HepG2 (cell line): Measurements from ENCODE around the gene PLEKHA6. TPM values are rescaled to one million over a fixed set of nuclear protein-coding genes. Genes with fewer than 3 reads are reported as not detected.

Experiments
- ATAC-seq: fragments of 200-7000 bp; cut with Tn5 transposase; 3 replicates; pipeline ENCODE4 v1.9.1; 2020; ENCODE audit warnings: mild to moderate bottlenecking, moderate library complexity
- BruUV-seq: library from RNA; stranded (reverse); fragments of 400-500 nt; replicated peaks from 2 replicates; lab custom pipeline; 2021; lab: Mats Ljungman, UMichigan
- CTCF ChIA-PET: fragments of 300-600 bp; formaldehyde crosslinking; extraction: SDS; loops from one replicate; lab custom pipeline; 2021; ENCODE audit warnings: low total read pairs, inconsistent platforms, low intra/inter-chr PET ratio; lab: Yijun Ruan, JAX
- POLR2A ChIA-PET: fragments of 350-600 bp; sonication (Branson Sonifier 250); formaldehyde crosslinking; loops from one replicate; lab custom pipeline; 2020; ENCODE audit warnings: antibody characterized with exemption, inconsistent platforms; lab: Yijun Ruan, JAX
- DNase-seq: peaks from one replicate; pipeline ENCODE4 v3.0.0-alpha.2; 2015; ENCODE audit warnings: low spot score
- FAIRE-seq: peaks from 3 replicates; lab custom pipeline; 2011; peaks lifted over from hg19 to GRCh38; lab: Jason Lieb, UNC
- H2AFZ ChIP-seq: one replicate; pipeline ENCODE4 v1.6.1; 2011; ENCODE audit warnings: low read length, inconsistent platforms
- H3K27ac ChIP-seq: fragments of 300-600 bp; 3 replicates; pipeline ENCODE4 v1.8.0; 2011; ENCODE audit warnings: mixed run types, mild to moderate bottlenecking, mixed read lengths, low read length, inconsistent platforms; ENCODE audit not compliant: insufficient read depth; ENCODE audit errors: extremely low read length
- H3K27me3 ChIP-seq, 2 experiments: fragments of 200-600 bp in 1 of 2; 2 replicates in 1 of 2; 3 replicates in 1 of 2; pipeline versions ENCODE4 v1.6.0 to v1.8.0; 2011; ENCODE audit warnings: low read length in 2 of 2, mild to moderate bottlenecking in 2 of 2, moderate library complexity in 2 of 2, inconsistent platforms in 1 of 2; ENCODE audit not compliant: insufficient read depth in 2 of 2, control insufficient read depth in 1 of 2
- H3K36me3 ChIP-seq, 2 experiments: fragments of 200-600 bp in 1 of 2; replicated peaks in 1 of 2; 2 replicates in 1 of 2; 3 replicates in 1 of 2; pipeline versions ENCODE4 v1.5.1 to v1.8.0; 2011; ENCODE audit warnings: low read length in 2 of 2, inconsistent platforms in 1 of 2; ENCODE audit not compliant: insufficient read depth in 2 of 2, control insufficient read depth in 1 of 2
- H3K4me1 ChIP-seq: 2 replicates; pipeline ENCODE4 v1.5.1; 2012; ENCODE audit warnings: low read length, inconsistent platforms; ENCODE audit not compliant: insufficient read depth
- H3K4me2 ChIP-seq: 2 replicates; pipeline ENCODE4 v1.6.0; 2011; ENCODE audit warnings: low read depth, low read length, inconsistent platforms
- H3K4me3 ChIP-seq, 3 experiments: fragments of 200-600 bp in 1 of 3; sonication (generic), shearing (Covaris generic) in 1 of 3; replicated peaks in 1 of 3; 2 replicates each; pipeline ENCODE4 v1.5.1; 2011 to 2016; ENCODE audit warnings: low read length in 3 of 3, inconsistent platforms in 2 of 3, low read depth in 2 of 3, mild to moderate bottlenecking in 2 of 3, control low read depth in 1 of 3, mixed read lengths in 1 of 3; ENCODE audit not compliant: insufficient read depth in 1 of 3
- H3K79me2 ChIP-seq: one replicate; pipeline ENCODE4 v1.6.1; 2011; ENCODE audit warnings: low read length, inconsistent platforms; ENCODE audit not compliant: insufficient read depth
- H3K9ac ChIP-seq: 2 replicates; pipeline ENCODE4 v1.6.0; 2011; ENCODE audit warnings: mild to moderate bottlenecking, low read depth, low read length, inconsistent platforms; ENCODE audit not compliant: insufficient read depth
- H3K9me3 ChIP-seq: 2 replicates; pipeline ENCODE4 v1.5.1; 2012; ENCODE audit warnings: mild to moderate bottlenecking, low read length
- H4K20me1 ChIP-seq: 2 replicates; pipeline ENCODE4 v1.6.0; 2011; ENCODE audit warnings: inconsistent platforms, mild to moderate bottlenecking, low read length, moderate library complexity; ENCODE audit not compliant: insufficient read depth
- BCLAF1 ChIP-seq: fragments of 450-650 bp; IDR thresholded peaks from 2 replicates; pipeline ENCODE4 v1.6.1; 2017; ENCODE audit warnings: mild to moderate bottlenecking
- DMAP1 ChIP-seq: IDR thresholded peaks from 2 replicates; pipeline ENCODE4 v1.6.1; 2016
- KDM5B ChIP-seq: sonication (generic); formaldehyde crosslinking; IDR thresholded peaks from 2 replicates; pipeline ENCODE4 v1.4.0; 2020; ENCODE audit warnings: missing genetic modification reagents, mild to moderate bottlenecking, borderline replicate concordance
- ZNF614 ChIP-seq: IDR thresholded peaks from 2 replicates; pipeline ENCODE4 v1.6.1; 2018; ENCODE audit warnings: missing biosample characterization, missing genetic modification reagents, inconsistent platforms, borderline replicate concordance
- ZNF724P ChIP-seq: sonication (generic); formaldehyde crosslinking; IDR thresholded peaks from 2 replicates; pipeline ENCODE4 v1.8.0; 2022; ENCODE audit warnings: missing genetic modification reagents, borderline replicate concordance
- WGBS: methylation state at CpG from one replicate; pipeline ENCODE4 v1.1.6; 2017; ENCODE audit warnings: low lambda C conversion rate; 5-methylcytosine and 5-hydroxymethylcytosine counted together
- in situ Hi-C: cut with HindIII; loops from 2 replicates; pipeline ENCODE4 v1.10.0; 2017; ENCODE audit warnings: low pct_unique_long_range_greater_than_20kb; ENCODE audit not compliant: extremely low pct_ligation_motif_present
- intact Hi-C: fragments of 100-400 bp; cut with micrococcal nuclease; formaldehyde crosslinking; loops from one replicate; pipeline ENCODE4 v1.10.0; 2022; ENCODE audit not compliant: unreplicated experiment
- polyA plus RNA-seq, 8 experiments: library from polyadenylated mRNA; depleted of rRNA in 3 of 8; stranded (reverse) in 7 of 8; unstranded in 1 of 8; fragments of >200 nt; fragmentation: Illumina TruSeq in 4 of 8; extraction: Trizol in 4 of 8; gene quantifications; 2 replicates each; pipeline versions ENCODE4 v1.2.1 to v1.2.3, GENCODE V29; 2011 to 2016; ENCODE audit warnings: low read depth in 4 of 8, missing spikeins in 1 of 8, mixed read lengths in 1 of 8; ENCODE audit not compliant: insufficient read depth in 1 of 8
- total RNA-seq, 5 experiments: library from RNA; depleted of rRNA; stranded (reverse); fragments of >200 nt; fragmentation: Illumina TruSeq; extraction: Trizol; gene quantifications; 2 replicates each; pipeline ENCODE4 v1.2.3, GENCODE V29; 2016; ENCODE audit warnings: low read depth in 1 of 5
- TF ChIP-seq, protein P1 (sequence below): IDR thresholded peaks from 2 replicates; pipeline ENCODE4 v1.6.1; 2016; ENCODE audit warnings: low read depth, missing genetic modification reagents, missing compliant biosample characterization
- TF ChIP-seq, protein P2 (sequence below): sonication (generic); formaldehyde crosslinking; IDR thresholded peaks from 2 replicates; pipeline ENCODE4 v1.8.1; 2022; ENCODE audit warnings: low read depth, mild to moderate bottlenecking, missing genetic modification reagents
- TF ChIP-seq, protein P3 (sequence below): sonication (generic); formaldehyde crosslinking; IDR thresholded peaks from 2 replicates; pipeline ENCODE4 v1.4.0; 2020; ENCODE audit warnings: missing genetic modification reagents

The PLEKHA6 gene
- total and polyA plus RNA-seq, 2 of the 13 experiments (the other 11 are each of a cell fraction or from before 2014, with no cell fraction given) = 5.3 to 11.4 TPM

DNA sequence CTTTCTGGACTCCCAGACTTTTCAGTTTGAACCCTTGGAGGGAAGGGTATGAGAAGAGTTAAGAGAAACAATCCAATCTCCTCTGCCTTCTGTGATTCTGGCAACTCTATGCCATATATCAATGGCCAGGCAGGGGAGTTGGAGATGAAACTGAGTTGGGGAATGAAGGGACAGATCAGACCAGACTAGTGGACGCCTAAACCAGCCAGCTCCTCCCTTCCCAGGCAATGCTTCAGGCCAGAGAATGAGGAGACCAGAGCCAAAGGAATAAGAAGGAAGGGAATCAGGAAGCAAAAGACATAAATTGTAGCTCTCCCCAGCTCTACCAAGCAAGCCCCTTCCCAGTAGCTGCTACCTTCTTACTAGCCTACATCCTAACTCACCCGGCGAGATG lies 22.7 kb downstream of the PLEKHA6 start:
- 96% methylated on average over 3 of the region's 3 CpGs for WGBS
- no peak for ATAC-seq
- H3K79me2 ChIP-seq = peaks cover 3% of the 10 kb centered on the region
- H3K4me1 ChIP-seq = peaks cover 10% of the 10 kb centered on the region
- no peak overlapping the region for H2AFZ ChIP-seq
- no peaks in the 10 kb centered on the region for H3K27me3 ChIP-seq
- no peaks in the 10 kb centered on the region for H3K9me3 ChIP-seq
- in situ Hi-C loops (no loop called here), intact Hi-C loops (no loop called here)
- no peak overlapping the region for H3K4me2 ChIP-seq
- POLR2A ChIA-PET = no interaction called here
- H3K4me3 ChIP-seq = no peak overlapping the region
- H3K36me3 ChIP-seq = no peaks in the 10 kb centered on the region; a peak in 1 of 5 replicates
- no TSS peak for BruUV-seq
- H3K9ac ChIP-seq = no peak overlapping the region
- no peak for FAIRE-seq
- no peak overlapping the region for H3K27ac ChIP-seq
- no peaks in the 10 kb centered on the region for H4K20me1 ChIP-seq
- DNase-seq = no peak
- CTCF ChIA-PET = no interaction called here
- TF ChIP-seq KDM5B (CRISPR knock-in tag) = no peak
- no peak for TF ChIP-seq ZNF614 (CRISPR knock-in tag)
- no peak for TF ChIP-seq BCLAF1
- TF ChIP-seq ZNF724P (CRISPR knock-in tag) = no peak
- TF ChIP-seq, protein P1, sequence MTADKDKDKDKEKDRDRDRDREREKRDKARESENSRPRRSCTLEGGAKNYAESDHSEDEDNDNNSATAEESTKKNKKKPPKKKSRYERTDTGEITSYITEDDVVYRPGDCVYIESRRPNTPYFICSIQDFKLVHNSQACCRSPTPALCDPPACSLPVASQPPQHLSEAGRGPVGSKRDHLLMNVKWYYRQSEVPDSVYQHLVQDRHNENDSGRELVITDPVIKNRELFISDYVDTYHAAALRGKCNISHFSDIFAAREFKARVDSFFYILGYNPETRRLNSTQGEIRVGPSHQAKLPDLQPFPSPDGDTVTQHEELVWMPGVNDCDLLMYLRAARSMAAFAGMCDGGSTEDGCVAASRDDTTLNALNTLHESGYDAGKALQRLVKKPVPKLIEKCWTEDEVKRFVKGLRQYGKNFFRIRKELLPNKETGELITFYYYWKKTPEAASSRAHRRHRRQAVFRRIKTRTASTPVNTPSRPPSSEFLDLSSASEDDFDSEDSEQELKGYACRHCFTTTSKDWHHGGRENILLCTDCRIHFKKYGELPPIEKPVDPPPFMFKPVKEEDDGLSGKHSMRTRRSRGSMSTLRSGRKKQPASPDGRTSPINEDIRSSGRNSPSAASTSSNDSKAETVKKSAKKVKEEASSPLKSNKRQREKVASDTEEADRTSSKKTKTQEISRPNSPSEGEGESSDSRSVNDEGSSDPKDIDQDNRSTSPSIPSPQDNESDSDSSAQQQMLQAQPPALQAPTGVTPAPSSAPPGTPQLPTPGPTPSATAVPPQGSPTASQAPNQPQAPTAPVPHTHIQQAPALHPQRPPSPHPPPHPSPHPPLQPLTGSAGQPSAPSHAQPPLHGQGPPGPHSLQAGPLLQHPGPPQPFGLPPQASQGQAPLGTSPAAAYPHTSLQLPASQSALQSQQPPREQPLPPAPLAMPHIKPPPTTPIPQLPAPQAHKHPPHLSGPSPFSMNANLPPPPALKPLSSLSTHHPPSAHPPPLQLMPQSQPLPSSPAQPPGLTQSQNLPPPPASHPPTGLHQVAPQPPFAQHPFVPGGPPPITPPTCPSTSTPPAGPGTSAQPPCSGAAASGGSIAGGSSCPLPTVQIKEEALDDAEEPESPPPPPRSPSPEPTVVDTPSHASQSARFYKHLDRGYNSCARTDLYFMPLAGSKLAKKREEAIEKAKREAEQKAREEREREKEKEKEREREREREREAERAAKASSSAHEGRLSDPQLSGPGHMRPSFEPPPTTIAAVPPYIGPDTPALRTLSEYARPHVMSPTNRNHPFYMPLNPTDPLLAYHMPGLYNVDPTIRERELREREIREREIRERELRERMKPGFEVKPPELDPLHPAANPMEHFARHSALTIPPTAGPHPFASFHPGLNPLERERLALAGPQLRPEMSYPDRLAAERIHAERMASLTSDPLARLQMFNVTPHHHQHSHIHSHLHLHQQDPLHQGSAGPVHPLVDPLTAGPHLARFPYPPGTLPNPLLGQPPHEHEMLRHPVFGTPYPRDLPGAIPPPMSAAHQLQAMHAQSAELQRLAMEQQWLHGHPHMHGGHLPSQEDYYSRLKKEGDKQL (CRISPR knock-in tag) = no peak
- TF ChIP-seq, protein P2, sequence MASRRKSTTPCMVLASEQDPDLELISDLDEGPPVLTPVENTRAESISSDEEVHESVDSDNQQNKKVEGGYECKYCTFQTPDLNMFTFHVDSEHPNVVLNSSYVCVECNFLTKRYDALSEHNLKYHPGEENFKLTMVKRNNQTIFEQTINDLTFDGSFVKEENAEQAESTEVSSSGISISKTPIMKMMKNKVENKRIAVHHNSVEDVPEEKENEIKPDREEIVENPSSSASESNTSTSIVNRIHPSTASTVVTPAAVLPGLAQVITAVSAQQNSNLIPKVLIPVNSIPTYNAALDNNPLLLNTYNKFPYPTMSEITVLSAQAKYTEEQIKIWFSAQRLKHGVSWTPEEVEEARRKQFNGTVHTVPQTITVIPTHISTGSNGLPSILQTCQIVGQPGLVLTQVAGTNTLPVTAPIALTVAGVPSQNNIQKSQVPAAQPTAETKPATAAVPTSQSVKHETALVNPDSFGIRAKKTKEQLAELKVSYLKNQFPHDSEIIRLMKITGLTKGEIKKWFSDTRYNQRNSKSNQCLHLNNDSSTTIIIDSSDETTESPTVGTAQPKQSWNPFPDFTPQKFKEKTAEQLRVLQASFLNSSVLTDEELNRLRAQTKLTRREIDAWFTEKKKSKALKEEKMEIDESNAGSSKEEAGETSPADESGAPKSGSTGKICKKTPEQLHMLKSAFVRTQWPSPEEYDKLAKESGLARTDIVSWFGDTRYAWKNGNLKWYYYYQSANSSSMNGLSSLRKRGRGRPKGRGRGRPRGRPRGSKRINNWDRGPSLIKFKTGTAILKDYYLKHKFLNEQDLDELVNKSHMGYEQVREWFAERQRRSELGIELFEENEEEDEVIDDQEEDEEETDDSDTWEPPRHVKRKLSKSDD = no peak
- TF ChIP-seq, protein P3, sequence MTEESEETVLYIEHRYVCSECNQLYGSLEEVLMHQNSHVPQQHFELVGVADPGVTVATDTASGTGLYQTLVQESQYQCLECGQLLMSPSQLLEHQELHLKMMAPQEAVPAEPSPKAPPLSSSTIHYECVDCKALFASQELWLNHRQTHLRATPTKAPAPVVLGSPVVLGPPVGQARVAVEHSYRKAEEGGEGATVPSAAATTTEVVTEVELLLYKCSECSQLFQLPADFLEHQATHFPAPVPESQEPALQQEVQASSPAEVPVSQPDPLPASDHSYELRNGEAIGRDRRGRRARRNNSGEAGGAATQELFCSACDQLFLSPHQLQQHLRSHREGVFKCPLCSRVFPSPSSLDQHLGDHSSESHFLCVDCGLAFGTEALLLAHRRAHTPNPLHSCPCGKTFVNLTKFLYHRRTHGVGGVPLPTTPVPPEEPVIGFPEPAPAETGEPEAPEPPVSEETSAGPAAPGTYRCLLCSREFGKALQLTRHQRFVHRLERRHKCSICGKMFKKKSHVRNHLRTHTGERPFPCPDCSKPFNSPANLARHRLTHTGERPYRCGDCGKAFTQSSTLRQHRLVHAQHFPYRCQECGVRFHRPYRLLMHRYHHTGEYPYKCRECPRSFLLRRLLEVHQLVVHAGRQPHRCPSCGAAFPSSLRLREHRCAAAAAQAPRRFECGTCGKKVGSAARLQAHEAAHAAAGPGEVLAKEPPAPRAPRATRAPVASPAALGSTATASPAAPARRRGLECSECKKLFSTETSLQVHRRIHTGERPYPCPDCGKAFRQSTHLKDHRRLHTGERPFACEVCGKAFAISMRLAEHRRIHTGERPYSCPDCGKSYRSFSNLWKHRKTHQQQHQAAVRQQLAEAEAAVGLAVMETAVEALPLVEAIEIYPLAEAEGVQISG (CRISPR knock-in tag) = no peak
- TF ChIP-seq DMAP1 = no peak
